HL-60/S4 treated with phorbol 12-myristate 13-acetate at 8.2 ng/mL for 4 days and 3 days (cell line): ENCODE data around the gene CACNA1D.

ENCODE experiments used
- in situ Hi-C: fragments of 300-500 bp; cut with MboI; formaldehyde crosslinking; loops from 2 replicates; pipeline ENCODE4 v1.15.0; 2022; ENCODE audit warnings: low sequenced_read_pairs

CACNA1D gene

GRCh38 chr3:53802256-53802880 is 308.0 kb downstream of the CACNA1D start:
- in situ Hi-C loops, result no loop called here

GRCh38 chr3:53803124-53803815 is 308.9 kb downstream of the CACNA1D start:
- in situ Hi-C loops, result no loop called here

GRCh38 chr3:53803816-53804695 is 309.6 kb downstream of the CACNA1D start:
- in situ Hi-C loops, result no loop called here

GRCh38 chr3:53804697-53805462 is 310.5 kb downstream of the CACNA1D start:
- in situ Hi-C loops, result no loop called here

- in situ Hi-C loops, result no loop called here
These were observed 311.2 kb downstream of the CACNA1D start for GRCh38 chr3:53805463-53806159.

GRCh38 chr3:53806182-53807116 is 312.0 kb downstream of the CACNA1D start:
- in situ Hi-C loops, result no loop called here

GRCh38 chr3:53807117-53807810 is 312.9 kb downstream of the CACNA1D start:
- in situ Hi-C loops, result no loop called here

- in situ Hi-C loops, result no loop called here
These were observed 314.1 kb downstream of the CACNA1D start for GRCh38 chr3:53808496-53808895.

GRCh38 chr3:53809267-53809666 is 314.9 kb downstream of the CACNA1D start:
- in situ Hi-C loops, result no loop called here

- in situ Hi-C loops, result no loop called here
These were observed 315.5 kb downstream of the CACNA1D start for GRCh38 chr3:53809764-53810400.

GRCh38 chr3:53811143-53811927 is 316.9 kb downstream of the CACNA1D start:
- in situ Hi-C loops, result no loop called here

GRCh38 chr3:53812434-53812833 is 318.0 kb downstream of the CACNA1D start:
- in situ Hi-C loops, result no loop called here

GRCh38 chr3:53813229-53813628 is 318.8 kb downstream of the CACNA1D start:
- in situ Hi-C loops, result no loop called here

- in situ Hi-C loops, result no loop called here
These were observed 319.5 kb downstream of the CACNA1D start for GRCh38 chr3:53813876-53814275.

GRCh38 chr3:53815067-53815466 is 320.7 kb downstream of the CACNA1D start:
- in situ Hi-C loops, result no loop called here

- in situ Hi-C loops, result no loop called here
These were observed 321.2 kb downstream of the CACNA1D start for GRCh38 chr3:53815651-53816050.

- in situ Hi-C loops, result no loop called here
These were observed 322.0 kb downstream of the CACNA1D start for GRCh38 chr3:53816425-53816824.
